HG03097 (cell line): Measurements from ENCODE around the gene LMTK3.

Experiments
- ATAC-seq: cut with Tn5 transposase; IDR thresholded peaks from one replicate; pipeline ENCODE4 v1.9.1; 2021; ENCODE audit not compliant: unreplicated experiment, low FRiP score

Gene LMTK3

GRCh38 chr19:48511800-48512503 is at the start of gene LMTK3:
LMTK3 (minus strand) TSS chr19:48511835; CDS start chr19:48511576, 259 bp downstream.
- ATAC-seq, result no peak

GRCh38 chr19:48561412-48561811 is 49.8 kb upstream of the LMTK3 start:
- no peak for ATAC-seq

- ATAC-seq, result no peak
These were observed 48.5 kb upstream of the LMTK3 start for GRCh38 chr19:48560095-48560530.

GRCh38 chr19:48558018-48558684 is 46.5 kb upstream of the LMTK3 start:
- ATAC-seq, result no peak

- ATAC-seq, result no peak
These were observed 45.2 kb upstream of the LMTK3 start for GRCh38 chr19:48556825-48557224.

- no peak for ATAC-seq
These were observed 44.5 kb upstream of the LMTK3 start for GRCh38 chr19:48556163-48556562.

- ATAC-seq, result no peak
These were observed 42.9 kb upstream of the LMTK3 start for GRCh38 chr19:48554385-48555091.

GRCh38 chr19:48553676-48554384 is 42.2 kb upstream of the LMTK3 start:
- no peak for ATAC-seq

GRCh38 chr19:48552406-48553322 is 41.0 kb upstream of the LMTK3 start:
- no peak for ATAC-seq

- no peak for ATAC-seq
These were observed 40.0 kb upstream of the LMTK3 start, which contains the start of gene SULT2B1 for GRCh38 chr19:48551437-48552302. SULT2B1 (plus strand) TSS chr19:48552172; CDS start chr19:48552253, 81 bp downstream.

GRCh38 chr19:48549380-48549779 is 37.7 kb upstream of the LMTK3 start:
- no peak for ATAC-seq

- ATAC-seq, result no peak
These were observed 36.7 kb upstream of the LMTK3 start for GRCh38 chr19:48548253-48548911.

GRCh38 chr19:48547722-48548121 is 36.1 kb upstream of the LMTK3 start:
- no peak for ATAC-seq

- no peak for ATAC-seq
These were observed 33.5 kb upstream of the LMTK3 start for GRCh38 chr19:48544856-48545750.

GRCh38 chr19:48543121-48543710 is 31.6 kb upstream of the LMTK3 start:
- ATAC-seq, result no peak

GRCh38 chr19:48541813-48542212 is 30.2 kb upstream of the LMTK3 start:
- no peak for ATAC-seq

- no peak for ATAC-seq
These were observed 28.5 kb upstream of the LMTK3 start for GRCh38 chr19:48540110-48540509.
